ENCODE results near the gene DLG1. TPM values are rescaled to one million over a fixed set of nuclear protein-coding genes. Genes with fewer than 3 reads are reported as not detected.

DLG1 gene
- total RNA-seq, 1 experiment from 2014 or later, result 121 TPM

DNA sequence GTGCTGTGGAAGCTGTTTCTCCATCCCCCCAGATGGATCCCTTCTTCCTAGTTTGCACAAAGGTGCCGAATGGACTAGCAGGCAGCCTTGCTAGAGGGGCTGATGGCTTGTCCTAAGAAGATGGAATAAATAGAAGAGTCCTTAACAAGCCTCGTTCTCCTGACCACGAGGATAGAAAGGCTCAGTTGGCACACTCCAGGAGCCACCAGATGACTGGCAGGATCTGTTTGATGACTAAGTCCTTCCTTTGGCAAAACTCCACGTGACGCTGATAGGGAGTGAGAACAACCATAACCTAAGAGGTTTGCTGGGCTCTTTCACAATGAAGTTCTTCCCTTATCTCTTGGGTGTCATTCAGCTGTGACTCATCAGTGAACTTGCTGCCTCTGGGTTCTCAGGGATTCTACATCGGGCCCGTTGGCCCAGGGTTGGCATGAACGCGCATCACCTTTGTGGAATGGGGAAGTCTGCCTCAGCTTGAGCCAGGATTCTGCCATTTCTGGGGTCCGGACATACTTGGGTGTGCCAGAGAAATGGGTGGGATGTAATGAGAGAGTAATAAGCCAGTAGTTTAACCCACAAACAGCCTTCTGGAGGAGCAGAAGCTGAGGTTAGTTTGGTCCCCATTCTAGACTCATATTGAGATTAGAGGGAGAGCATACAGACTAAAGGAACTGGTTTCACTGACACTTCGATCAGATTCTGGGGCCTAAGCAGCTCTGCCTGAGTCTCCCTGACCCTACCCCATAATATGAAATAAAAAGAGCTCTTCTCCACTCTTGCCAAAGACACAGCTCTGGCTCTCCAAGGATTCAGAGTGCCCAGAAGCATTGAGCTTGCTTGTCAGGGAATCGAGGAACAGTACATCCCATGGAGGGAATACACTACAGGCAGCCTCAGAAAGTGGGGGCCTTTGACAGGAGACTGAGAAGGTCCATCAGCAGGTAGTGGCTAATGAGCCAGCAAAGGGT is 266.8 kb downstream of the DLG1 start:
- Mint-ChIP-seq H3K36me3 (ENCODE audit: insufficient read depth, unreplicated experiment) (peaks cover 13% of the 10 kb centered on the region), H3K4me3 (ENCODE audit: unreplicated experiment) (peak overlapping the region; percentile 16), H3K27ac (ENCODE audit: low read depth, unreplicated experiment) (peak overlapping the region; percentile 78), H3K27me3 (ENCODE audit: insufficient read depth, unreplicated experiment) (no peaks in the 10 kb centered on the region), H3K4me1 (ENCODE audit: insufficient read depth, unreplicated experiment) (peaks cover 25% of the 10 kb centered on the region), H3K9me3 (ENCODE audit: unreplicated experiment) (no peaks in the 10 kb centered on the region)
- intact Hi-C loops (cut with micrococcal nuclease), result no loop called here
- TF ChIP-seq, protein P1, sequence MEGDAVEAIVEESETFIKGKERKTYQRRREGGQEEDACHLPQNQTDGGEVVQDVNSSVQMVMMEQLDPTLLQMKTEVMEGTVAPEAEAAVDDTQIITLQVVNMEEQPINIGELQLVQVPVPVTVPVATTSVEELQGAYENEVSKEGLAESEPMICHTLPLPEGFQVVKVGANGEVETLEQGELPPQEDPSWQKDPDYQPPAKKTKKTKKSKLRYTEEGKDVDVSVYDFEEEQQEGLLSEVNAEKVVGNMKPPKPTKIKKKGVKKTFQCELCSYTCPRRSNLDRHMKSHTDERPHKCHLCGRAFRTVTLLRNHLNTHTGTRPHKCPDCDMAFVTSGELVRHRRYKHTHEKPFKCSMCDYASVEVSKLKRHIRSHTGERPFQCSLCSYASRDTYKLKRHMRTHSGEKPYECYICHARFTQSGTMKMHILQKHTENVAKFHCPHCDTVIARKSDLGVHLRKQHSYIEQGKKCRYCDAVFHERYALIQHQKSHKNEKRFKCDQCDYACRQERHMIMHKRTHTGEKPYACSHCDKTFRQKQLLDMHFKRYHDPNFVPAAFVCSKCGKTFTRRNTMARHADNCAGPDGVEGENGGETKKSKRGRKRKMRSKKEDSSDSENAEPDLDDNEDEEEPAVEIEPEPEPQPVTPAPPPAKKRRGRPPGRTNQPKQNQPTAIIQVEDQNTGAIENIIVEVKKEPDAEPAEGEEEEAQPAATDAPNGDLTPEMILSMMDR (IDR thresholded peaks at IDR 0.05; ENCODE audit: unreplicated experiment), result no peak
- BruUV-seq (replicated peaks), result TSS peak; percentile 9
- ChIA-PET CTCF (interaction anchor here (0.5 to 2.4 kb wide), 9 partner anchors 9 to 155 kb away, joined by 3 to 7 read pairs (median 3); no protein-coding TSS in a partner anchor), POLR2A (interaction anchor here (0.7 to 1.9 kb wide), 12 partner anchors 8 to 157 kb away, joined by 3 to 5 read pairs (median 3); partner anchors contain the start of gene NCBP2)
- DNase-seq (ENCODE audit: unreplicated experiment), result peak; percentile 100

DNA sequence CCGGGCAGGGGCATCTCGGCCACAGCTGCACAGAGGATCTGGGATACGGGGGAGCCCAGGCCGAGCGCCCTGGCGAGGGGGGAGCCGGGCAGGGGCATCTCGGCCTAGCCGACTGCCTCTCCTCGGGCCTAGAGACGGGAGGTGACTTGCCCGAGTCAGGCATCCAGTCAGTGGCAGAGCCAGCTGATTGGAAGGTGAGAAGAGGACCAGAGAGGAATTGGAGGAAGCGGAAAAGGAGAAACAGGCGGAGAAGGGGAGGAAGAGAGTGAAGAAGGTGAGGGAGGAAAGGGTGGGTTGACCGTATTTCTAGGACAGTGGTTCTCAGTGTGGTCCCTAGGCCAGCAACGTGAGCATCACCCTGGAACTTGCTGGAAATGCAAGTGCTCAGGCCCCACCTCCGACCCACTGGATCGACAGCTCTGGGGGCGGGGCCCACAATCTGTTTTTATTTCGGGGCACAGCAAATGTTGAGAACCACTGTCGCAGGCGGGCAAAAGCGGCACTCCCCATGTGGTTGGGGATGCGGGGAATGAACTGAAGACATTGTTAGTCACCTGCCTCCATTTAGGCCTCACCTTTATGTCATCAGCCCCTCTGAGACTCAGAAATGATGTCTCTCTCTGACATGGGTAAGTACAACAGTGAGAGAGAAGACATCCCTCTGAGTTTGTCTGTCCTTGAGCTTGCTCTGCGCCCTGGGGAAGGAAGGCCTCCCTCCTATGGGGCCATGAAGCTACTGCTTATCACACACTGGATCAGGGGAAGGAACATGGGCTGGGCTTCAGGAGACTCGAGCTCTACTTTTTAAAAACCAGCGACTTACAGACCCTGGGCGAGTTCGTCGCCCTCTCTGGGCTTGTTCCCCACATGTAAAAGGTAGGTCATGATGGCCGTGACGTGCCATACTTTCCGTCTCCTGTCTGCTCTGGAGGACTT is 267.8 kb downstream of the DLG1 start:
- intact Hi-C loops (cut with micrococcal nuclease), result no loop called here
- Mint-ChIP-seq H3K27me3 (ENCODE audit: insufficient read depth, unreplicated experiment) (no peaks in the 10 kb centered on the region), H3K4me1 (ENCODE audit: insufficient read depth, unreplicated experiment) (peaks cover 25% of the 10 kb centered on the region), H3K36me3 (ENCODE audit: insufficient read depth, unreplicated experiment) (peaks cover 12% of the 10 kb centered on the region), H3K4me3 (ENCODE audit: unreplicated experiment) (peak overlapping the region; percentile 16), H3K9me3 (ENCODE audit: unreplicated experiment) (no peaks in the 10 kb centered on the region), H3K27ac (ENCODE audit: low read depth, unreplicated experiment) (peak overlapping the region; percentile 78)
- DNase-seq (ENCODE audit: unreplicated experiment), result no peak
- no TSS peak for BruUV-seq (replicated peaks)
- TF ChIP-seq, protein P1 (IDR thresholded peaks at IDR 0.05; ENCODE audit: unreplicated experiment), result no peak
- CTCF ChIA-PET, result interaction anchor here (0.6 to 2.4 kb wide), 19 partner anchors 9 to 751 kb away, joined by 3 to 21 read pairs (median 4); no protein-coding TSS in a partner anchor
- POLR2A ChIA-PET, result interaction anchor here (0.7 to 1.9 kb wide), 8 partner anchors 10 to 214 kb away, joined by 3 to 6 read pairs (median 4); partner anchors contain the start of gene NCBP2

DNA sequence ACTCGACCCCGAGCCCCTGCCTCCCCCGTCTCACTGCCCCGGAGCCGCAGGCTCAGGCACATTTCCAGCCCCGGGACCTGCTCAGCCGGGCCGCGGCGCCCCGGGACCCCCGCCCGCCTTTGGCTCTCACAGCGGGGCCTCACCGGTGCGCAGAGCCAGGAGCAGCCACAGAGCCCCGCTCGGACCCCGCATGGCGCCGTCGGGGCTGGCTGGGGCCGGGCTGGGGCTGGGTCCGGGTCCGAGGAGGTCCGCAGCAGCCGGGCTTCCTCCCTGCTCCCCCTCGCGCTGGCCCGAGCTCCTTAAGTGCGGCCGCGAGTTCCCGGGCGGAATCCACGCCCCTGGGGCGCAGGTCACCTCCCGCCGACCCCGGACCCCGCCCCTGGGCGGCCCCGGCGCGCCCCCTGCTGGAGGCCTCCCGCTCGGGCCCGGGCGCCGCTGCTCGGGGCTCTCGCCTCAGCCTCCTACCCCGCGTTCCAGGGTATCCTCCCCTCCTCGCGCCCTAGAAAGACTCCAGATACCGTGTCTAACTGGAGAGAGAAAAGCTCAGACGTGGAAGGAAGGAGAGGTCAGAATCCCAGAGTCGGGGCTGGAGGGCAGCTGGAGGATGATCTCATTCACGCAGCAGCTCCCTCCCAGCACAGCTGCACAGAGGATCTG is 268.8 kb downstream of the DLG1 start, which contains the start of gene MELTF:
MELTF (minus strand) TSS at position 307 of the 657 bp plus-strand sequence; CDS start at position 192, 115 bp downstream.
- Mint-ChIP-seq H3K4me1 (ENCODE audit: insufficient read depth, unreplicated experiment) (peaks cover 25% of the 10 kb centered on the region), H3K27ac (ENCODE audit: low read depth, unreplicated experiment) (no peak within 1 kb of the TSS), H3K27me3 (ENCODE audit: insufficient read depth, unreplicated experiment) (no peaks in the 10 kb centered on the region), H3K9me3 (ENCODE audit: unreplicated experiment) (no peaks in the 10 kb centered on the region), H3K36me3 (ENCODE audit: insufficient read depth, unreplicated experiment) (peaks cover 5% of the 10 kb centered on the region), H3K4me3 (ENCODE audit: unreplicated experiment) (peak within 1 kb of the TSS; percentile 75)
- peak; percentile 65 for DNase-seq (ENCODE audit: unreplicated experiment)
- intact Hi-C loops (cut with micrococcal nuclease), result loop anchor here (1.0 kb wide), 1 partner anchor 27 kb away; no protein-coding TSS in a partner anchor
- TF ChIP-seq, protein P1 (IDR thresholded peaks at IDR 0.05; ENCODE audit: unreplicated experiment), result peak; percentile 88
- ChIA-PET CTCF (interaction anchor here (0.6 to 2.4 kb wide), 17 partner anchors 9 to 750 kb away, joined by 3 to 21 read pairs (median 4); no protein-coding TSS in a partner anchor), POLR2A (interaction anchor here (0.7 to 1.2 kb wide), 3 partner anchors 81 to 213 kb away, joined by 3 to 6 read pairs (median 4); no protein-coding TSS in a partner anchor)
- BruUV-seq (replicated peaks), result no TSS peak
